ENCODE data around the gene PHF13. TPM values are rescaled to one million over a fixed set of nuclear protein-coding genes. Genes with fewer than 3 reads are reported as not detected.

The PHF13 gene
- total and polyA plus RNA-seq, 2 donors (not counting 3 experiments of a cell fraction or from before 2014, with no cell fraction given), result 5.6 to 18.6 TPM

GRCh38 chr1:6582370-6582769 lies 31.2 kb upstream of the PHF13 start:
- dilution Hi-C loops (cut with MboI; ENCODE audit: extremely low pct_ligation_motif_present, low sequenced_read_pairs), result no loop called here
- BruUV-seq (replicated peaks), result no TSS peak
- FAIRE-seq, result no peak

More at GRCh38 chr1:6582370-6582769, 31.2 kb upstream of the PHF13 start:
- ChIA-PET POLR2A (no interaction called here), CTCF (interaction anchor here (0.9 to 1.0 kb wide), 2 partner anchors 22 to 64 kb away, joined by 3 read pairs; no protein-coding TSS in a partner anchor)
- Histone ChIP-seq H3K9me3 (replicated peaks; ENCODE audit: control insufficient read depth, insufficient read depth, low read length) (no peaks in the 10 kb centered on the region), H3K27ac (ENCODE audit: insufficient read depth, low read depth, low read length) (no peak overlapping the region), H2AFZ (ENCODE audit: low read depth, low read length) (no peak overlapping the region), H3K4me2 (ENCODE audit: insufficient read depth, low read length) (no peak overlapping the region), H4K20me1 (replicated peaks; ENCODE audit: control insufficient read depth, extremely low read depth, insufficient read depth, low read length) (no peaks in the 10 kb centered on the region), H3K79me2 (ENCODE audit: control insufficient read depth, insufficient read depth, low read length) (peaks cover 11% of the 10 kb centered on the region), H3K27me3 (ENCODE audit: control insufficient read depth in 2 of 2, insufficient read depth in 2 of 2, low read length in 2 of 2) (no peaks in the 10 kb centered on the region), H3K9me1 (replicated peaks; ENCODE audit: control insufficient read depth, extremely low read depth, insufficient read depth, low read length) (no peaks in the 10 kb centered on the region), H3K36me3 (ENCODE audit: control insufficient read depth in 2 of 2, extremely low read depth in 1 of 2, insufficient read depth in 2 of 2, low read length in 2 of 2) (peaks cover 0 to 2% of the 10 kb centered on the region in 2 experiments), H3K4me3 (replicated peaks in 1 of 3; ENCODE audit: insufficient read depth in 1 of 3, low read depth in 1 of 3, low read length in 3 of 3) (no peak overlapping the region), H3K4me1 (ENCODE audit: control insufficient read depth, extremely low read depth, insufficient read depth, low read length) (peaks cover 14% of the 10 kb centered on the region), H3K9ac (replicated peaks; ENCODE audit: extremely low read depth, insufficient read depth, low read length) (no peak overlapping the region)
- no peak for DNase-seq (ENCODE audit: low read depth, low spot score)
- intact Hi-C loops (cut with micrococcal nuclease), result no loop called here
- TF ChIP-seq, protein P1, sequence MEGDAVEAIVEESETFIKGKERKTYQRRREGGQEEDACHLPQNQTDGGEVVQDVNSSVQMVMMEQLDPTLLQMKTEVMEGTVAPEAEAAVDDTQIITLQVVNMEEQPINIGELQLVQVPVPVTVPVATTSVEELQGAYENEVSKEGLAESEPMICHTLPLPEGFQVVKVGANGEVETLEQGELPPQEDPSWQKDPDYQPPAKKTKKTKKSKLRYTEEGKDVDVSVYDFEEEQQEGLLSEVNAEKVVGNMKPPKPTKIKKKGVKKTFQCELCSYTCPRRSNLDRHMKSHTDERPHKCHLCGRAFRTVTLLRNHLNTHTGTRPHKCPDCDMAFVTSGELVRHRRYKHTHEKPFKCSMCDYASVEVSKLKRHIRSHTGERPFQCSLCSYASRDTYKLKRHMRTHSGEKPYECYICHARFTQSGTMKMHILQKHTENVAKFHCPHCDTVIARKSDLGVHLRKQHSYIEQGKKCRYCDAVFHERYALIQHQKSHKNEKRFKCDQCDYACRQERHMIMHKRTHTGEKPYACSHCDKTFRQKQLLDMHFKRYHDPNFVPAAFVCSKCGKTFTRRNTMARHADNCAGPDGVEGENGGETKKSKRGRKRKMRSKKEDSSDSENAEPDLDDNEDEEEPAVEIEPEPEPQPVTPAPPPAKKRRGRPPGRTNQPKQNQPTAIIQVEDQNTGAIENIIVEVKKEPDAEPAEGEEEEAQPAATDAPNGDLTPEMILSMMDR (IDR thresholded peaks at IDR 0.05; ENCODE audit: extremely low read depth in 1 of 2, insufficient read depth in 1 of 2, low read depth in 1 of 2, low read length in 2 of 2), result no peak
- TF ChIP-seq MAX (IDR thresholded peaks at IDR 0.05; ENCODE audit: insufficient read depth, insufficient read length) (no peak), MYC (IDR thresholded peaks at IDR 0.05; ENCODE audit: low read depth, low read length) (no peak), POLR2AphosphoS5 (IDR thresholded peaks at IDR 0.05; ENCODE audit: insufficient read depth, low read depth, low read length) (no peak), JUN (IDR thresholded peaks at IDR 0.05; ENCODE audit: borderline replicate concordance, insufficient read depth, insufficient read length, low read depth) (no peak), EZH2 (IDR thresholded peaks at IDR 0.05; ENCODE audit: borderline replicate concordance, low read depth, low read length, severe bottlenecking) (no peak), POLR2A (IDR thresholded peaks at IDR 0.05; ENCODE audit: low read depth, low read length) (no peak), GATA2 (IDR thresholded peaks at IDR 0.05; ENCODE audit: insufficient read depth, insufficient read length, low read depth, low read length) (no peak), FOS (IDR thresholded peaks at IDR 0.05; ENCODE audit: borderline replicate concordance, insufficient read depth, low read length) (no peak)
